Stimulated activated CD8-positive, alpha-beta memory T cell treated with anti-CD3 and anti-CD28 coated beads, Interleukin-7, amount 100 ng/mL, for 48 hours (primary cell): Measurements from ENCODE around the gene NTN1.

ENCODE experiments used
- DNase-seq, 2 donors: peaks; one replicate each; pipeline ENCODE4 v3.0.0-alpha.2; 2020; ENCODE audit warnings: low read depth in 1 of 2; ENCODE audit errors: extremely low read depth in 1 of 2

The NTN1 gene

GRCh38 chr17:9035249-9035648, 13.9 kb downstream of the NTN1 start:
- DNase-seq, result no peak

DNA sequence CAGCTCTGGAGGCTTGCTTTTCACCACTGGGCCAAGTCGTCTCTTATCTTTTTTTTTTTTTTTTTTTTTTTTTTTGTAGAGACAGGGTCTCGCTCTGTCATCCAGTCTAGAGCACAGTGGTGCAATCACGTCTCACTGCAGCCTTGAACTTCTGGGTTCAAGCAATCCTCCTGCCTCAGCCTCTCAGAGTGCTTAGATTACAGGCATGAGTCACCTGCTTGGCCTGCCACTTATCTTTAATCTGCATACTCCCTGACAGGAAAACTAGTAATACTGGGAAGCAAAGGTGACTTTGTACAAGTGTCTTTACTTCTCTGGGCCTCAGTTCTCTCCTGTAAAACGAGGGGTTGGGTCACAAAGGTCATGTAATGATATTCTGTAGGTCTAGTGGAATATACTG, 15.0 kb downstream of the NTN1 start:
- no peak for DNase-seq

- no peak for DNase-seq
Measured at GRCh38 chr17:9037736-9038135, 16.4 kb downstream of the NTN1 start.

DNA sequence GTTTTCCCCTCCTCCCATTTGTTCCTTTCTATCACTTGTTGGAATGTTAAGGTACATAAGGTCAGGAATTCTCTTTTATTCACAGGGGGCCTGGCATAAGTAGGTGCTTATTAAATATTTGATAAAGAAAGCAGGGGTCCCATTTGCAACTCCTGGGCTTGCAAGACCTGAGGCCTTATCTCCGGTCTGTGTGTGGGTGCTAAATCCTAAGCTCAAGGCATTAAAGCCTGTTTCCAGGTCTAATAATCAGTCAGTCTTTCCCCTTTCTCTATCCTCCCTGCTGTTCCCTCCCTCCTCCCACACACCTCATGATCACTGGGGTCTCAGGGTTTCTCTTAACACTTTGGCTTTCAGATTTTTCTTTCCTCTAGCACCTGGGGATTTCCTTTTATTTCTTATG, 17.1 kb downstream of the NTN1 start:
- DNase-seq, result no peak

DNA sequence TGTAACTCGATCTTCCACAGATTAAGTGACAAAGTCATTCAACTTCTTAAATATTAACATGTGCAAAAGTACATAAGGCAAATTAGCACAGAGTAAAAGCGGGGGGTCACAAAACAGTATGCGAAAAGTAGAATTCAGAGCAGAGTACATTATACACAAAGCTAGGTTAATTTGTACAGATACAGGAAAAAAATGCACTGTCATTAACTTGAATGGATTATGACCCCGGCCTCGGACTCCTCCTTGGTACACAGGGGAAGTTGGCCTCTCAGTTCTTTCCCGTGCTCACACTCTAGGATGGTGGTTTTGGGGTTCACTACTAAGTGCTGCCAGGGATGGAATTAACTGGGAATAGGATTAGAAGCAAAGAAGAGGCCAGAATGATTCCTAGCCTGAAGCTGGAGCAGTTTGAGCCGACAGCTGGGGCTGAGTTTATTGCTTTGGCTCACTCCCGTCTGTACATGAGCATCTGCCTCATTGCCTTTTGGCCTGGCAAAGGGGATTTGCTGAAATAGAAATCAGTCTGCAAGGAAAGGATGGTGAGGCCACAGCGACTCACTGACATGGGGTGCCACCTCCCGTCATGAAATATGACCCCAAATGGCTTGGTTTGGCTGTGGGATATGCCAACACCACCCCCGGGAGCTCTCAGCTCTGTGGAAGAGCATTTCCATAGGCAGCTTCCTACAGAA, 23.6 kb downstream of the NTN1 start:
- no peak for DNase-seq

GRCh38 chr17:9050801-9051401, 29.6 kb downstream of the NTN1 start:
- no peak for DNase-seq

- no peak for DNase-seq
Measured at GRCh38 chr17:9051561-9051960, 30.3 kb downstream of the NTN1 start.

GRCh38 chr17:9052921-9053320, 31.6 kb downstream of the NTN1 start:
- no peak for DNase-seq

GRCh38 chr17:9053406-9053805, 32.1 kb downstream of the NTN1 start:
- DNase-seq, result no peak

DNA sequence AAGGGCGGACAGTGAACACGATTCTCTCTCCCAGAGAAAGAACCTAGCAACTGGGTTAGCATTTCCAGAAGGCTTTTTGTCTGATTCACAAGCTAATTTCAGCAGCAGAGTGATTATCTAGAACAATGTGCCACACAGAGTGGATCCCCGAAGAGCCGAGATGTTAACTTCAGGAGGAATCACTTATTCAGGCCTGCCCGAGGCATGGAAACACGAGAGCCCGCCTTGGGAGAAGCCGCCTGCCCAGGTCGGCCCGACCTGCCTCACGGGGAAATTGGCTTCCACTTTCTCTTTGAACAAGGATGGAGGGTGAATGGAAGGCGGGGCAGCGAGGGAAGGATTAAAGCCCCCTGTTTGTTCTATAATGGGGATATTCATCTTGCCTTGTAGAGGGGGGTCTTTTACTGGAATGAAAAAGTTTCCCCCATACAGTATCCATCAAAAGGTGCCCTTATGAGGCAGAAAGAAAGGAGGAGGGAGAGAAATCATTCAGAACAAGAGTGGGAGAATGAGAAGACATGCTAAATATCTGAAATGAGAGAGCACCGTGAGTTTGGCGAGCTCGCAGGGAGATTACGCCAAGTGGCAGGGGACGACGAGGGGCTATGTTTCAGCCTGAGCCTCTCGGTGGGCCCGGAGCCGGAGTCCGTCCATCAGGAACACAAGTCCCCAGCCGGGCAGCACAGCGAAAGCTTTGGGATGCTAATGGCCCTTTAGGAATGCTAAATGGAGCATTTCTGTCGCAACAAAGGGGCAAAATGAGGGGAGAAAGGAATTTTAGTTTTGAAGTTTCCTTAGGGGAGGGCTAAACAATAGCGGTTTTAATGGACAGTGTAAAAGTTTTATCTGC, 33.0 kb downstream of the NTN1 start:
- DNase-seq, result no peak

DNA sequence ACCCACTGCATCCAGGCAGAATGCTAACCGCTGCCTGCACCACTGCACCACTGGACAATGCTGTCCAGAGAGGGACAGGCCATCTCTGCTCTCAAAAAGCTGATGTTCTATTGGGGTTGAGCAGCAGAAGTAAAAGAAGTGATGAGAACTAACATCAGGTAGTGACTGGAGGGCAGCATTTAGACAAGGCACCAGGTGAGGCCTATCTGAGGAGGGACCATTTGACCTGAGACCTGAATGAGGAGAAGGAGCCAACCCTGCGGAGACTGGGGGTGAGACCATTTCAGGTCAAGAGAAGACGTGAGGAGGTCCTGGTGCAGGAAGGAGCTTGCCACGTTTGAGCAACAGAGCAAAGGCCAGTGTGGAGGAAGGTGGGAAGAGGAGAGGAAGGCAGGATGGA, 34.0 kb downstream of the NTN1 start:
- no peak for DNase-seq

DNA sequence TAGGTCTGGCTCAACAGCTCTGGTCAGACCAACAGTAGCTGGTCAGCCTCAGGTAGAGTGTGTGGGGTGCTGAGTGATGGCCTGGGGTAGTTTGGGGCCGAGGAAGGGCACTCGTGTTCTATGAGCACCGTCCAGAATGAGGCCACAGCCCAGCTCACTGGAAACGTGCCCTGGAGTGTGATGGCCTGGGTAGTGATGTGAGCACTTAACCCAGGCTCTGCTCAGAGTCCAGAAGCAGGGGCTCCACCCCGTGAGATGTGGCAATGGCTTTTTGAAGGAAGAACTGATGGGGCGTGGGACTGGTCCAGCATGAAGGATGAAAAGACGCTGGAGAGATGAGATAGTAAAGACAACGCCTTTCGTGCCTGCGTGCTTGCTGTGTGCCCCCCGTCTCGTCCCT, 35.3 kb downstream of the NTN1 start:
- no peak for DNase-seq

DNA sequence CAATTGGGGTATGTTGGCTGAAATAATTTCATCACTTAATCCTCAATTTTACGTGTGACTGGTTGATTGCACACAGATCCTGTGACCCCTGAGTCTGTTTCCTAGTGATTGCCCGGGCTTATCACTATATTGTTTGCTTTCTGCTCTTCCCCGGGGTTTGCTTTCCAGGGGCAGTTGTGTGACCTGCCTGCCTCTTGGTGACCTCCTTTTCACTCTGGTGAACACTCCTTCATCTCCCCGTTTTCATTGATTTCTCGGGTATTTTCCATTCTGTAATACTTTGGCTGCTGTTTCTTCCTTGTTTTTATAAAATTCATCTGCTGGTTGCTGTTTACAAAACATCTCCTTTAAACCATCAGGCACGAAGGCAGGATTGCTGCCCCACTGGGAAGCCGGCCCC, 36.0 kb downstream of the NTN1 start:
- DNase-seq, result no peak

DNA sequence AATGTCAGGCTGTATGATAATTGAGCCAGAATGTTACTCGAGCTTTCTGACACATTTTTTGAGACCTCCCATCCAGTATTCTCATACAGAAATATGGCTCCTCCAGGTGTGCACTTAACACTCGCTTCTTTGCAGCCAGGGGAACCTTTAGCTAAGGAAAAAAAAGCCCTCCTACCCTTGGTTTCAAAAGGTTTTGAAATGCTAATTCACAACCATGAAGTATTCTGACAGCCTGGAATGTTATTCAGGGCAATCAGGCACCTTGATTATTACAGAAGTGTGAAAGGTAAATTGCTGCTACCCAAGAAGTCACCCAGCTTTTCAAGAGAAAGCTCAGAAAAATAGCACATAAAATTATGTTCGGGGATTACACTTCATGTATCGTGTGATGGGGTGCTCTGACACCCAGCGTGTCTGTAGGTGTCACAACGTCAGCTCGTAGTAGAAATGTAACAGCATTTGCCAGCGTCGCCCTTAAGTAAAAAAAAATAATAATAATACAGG, 41.1 kb downstream of the NTN1 start:
- no peak for DNase-seq

- DNase-seq, result no peak
Measured at GRCh38 chr17:9064311-9064834, 43.1 kb downstream of the NTN1 start.

- no peak for DNase-seq
Measured at GRCh38 chr17:9071016-9071415, 49.7 kb downstream of the NTN1 start.

DNA sequence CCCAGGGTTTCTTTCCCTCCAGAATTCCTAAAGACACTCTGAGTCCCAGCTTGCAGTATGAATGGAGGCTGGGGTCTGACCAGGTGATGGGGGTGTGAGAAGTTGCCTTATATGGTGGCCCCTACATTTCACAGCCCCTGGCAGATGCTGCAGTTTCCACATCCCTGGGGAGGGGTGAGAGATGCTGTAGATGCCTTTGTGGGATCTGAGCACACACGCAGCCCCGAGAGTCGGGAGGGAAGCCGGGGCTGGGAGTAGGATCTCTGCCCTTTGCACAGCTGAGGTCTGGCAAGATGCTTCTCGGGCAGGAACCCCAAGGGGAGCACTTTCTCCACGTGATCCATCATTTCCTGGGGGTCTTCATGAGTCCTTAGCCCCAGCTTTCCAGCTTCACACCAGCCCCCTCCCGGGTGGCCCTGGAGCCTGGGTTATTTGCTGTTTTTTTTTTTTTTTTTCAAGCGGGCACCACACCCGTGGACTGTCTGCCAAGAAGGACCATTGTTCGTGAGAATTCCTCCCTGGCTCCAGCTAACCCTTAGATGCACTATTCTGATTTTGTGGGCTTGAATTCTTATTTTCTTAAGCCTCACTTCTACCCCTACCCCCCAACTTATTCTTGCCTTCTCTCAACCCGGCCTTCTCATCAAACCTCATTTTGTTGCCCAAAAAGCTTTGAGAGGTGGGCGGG, 50.6 kb downstream of the NTN1 start:
- no peak for DNase-seq

GRCh38 chr17:9072696-9073339, 51.5 kb downstream of the NTN1 start:
- DNase-seq, result no peak

DNA sequence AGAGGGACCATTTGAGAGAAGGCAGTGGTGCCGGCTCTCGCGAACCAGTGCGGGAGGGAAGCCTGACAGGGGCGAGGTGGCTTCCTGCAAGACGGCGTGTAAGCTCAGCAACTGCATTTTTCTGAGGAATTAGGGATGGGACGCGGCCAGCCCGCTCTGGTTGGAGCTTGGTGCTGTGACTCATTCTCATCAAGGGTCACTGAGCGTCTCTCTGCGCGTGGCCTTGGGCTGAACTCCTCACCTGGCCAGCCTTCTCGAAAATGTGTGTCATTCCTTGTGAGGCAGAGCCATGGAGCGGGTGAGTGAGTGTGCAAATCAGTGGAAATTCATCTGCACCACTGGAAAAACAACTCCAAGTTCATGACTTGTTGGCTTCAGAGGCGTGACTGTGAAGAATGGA, 52.8 kb downstream of the NTN1 start:
- no peak for DNase-seq

GRCh38 chr17:9079461-9080103, 58.3 kb downstream of the NTN1 start:
- DNase-seq, result no peak
